ENCODE results near the gene PHACTR2. TPM values are rescaled to one million over a fixed set of nuclear protein-coding genes. Genes with fewer than 3 reads are reported as not detected.

Gene PHACTR2
- total RNA-seq, 1 experiment from 2014 or later: 27.6 TPM

DNA sequence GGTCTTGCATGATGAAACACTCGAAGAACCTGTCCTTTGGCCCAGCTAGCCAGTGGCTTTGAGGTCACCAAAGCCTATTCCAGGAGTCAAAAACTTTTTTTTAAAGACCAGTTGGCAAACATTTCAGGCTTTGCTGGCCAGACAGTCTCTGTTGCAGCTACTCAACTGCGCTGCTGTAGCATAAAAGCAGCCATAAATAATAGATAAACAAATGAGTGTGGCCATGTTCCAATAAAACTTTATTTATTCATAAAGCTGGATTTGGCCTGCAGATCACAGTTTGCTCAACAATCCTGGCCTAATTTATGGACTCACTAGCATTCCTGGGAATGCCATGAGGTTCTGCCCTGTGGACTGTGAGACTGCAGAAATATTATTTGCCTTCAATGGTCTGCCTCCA lies 96.6 kb downstream of the PHACTR2 start:
- Histone ChIP-seq H3K79me2 (ENCODE audit: insufficient read depth, low read length) (no peaks in the 10 kb centered on the region), H3K9ac (ENCODE audit: low read length) (no peak overlapping the region), H3K9me2 (ENCODE audit: insufficient read depth) (no peaks in the 10 kb centered on the region), H3K27ac (ENCODE audit: low read depth, low read length) (no peak overlapping the region), H3K4me1 (ENCODE audit: control insufficient read depth in 1 of 2, insufficient read depth in 2 of 2, low read length in 2 of 2) (no peaks in the 10 kb centered on the region), H3K4me2 (ENCODE audit: low read length) (no peak overlapping the region), H2AFZ (ENCODE audit: low read depth, low read length, poor library complexity, severe bottlenecking) (no peak overlapping the region), H4K20me1 (ENCODE audit: insufficient read depth) (no peaks in the 10 kb centered on the region), H3K36me3 (ENCODE audit: control insufficient read depth in 1 of 2, insufficient read depth in 2 of 2, low read length in 2 of 2) (no peaks in the 10 kb centered on the region), H3K27me3 (ENCODE audit: insufficient read depth, low read length) (no peaks in the 10 kb centered on the region), H3K9me3 (ENCODE audit: control insufficient read depth in 1 of 2, insufficient read depth in 1 of 2, low read depth in 1 of 2, low read length in 2 of 2) (no peaks in the 10 kb centered on the region), H3K4me3 (replicated peaks in 1 of 2; ENCODE audit: low read depth in 1 of 2, low read length in 2 of 2) (no peak overlapping the region)
- intact Hi-C loops (cut with micrococcal nuclease): no loop called here
- CTCF ChIA-PET: no interaction called here
- TF ChIP-seq ZFX (IDR thresholded peaks at IDR 0.05): no peak
- no peak for TF ChIP-seq TCF7L2 (IDR thresholded peaks at IDR 0.05; ENCODE audit: borderline replicate concordance, extremely low read depth, insufficient read depth, insufficient read length)
- TF ChIP-seq ZNF274 (IDR thresholded peaks at IDR 0.05; ENCODE audit: low read depth, low read length): no peak
- TF ChIP-seq, protein P1, sequence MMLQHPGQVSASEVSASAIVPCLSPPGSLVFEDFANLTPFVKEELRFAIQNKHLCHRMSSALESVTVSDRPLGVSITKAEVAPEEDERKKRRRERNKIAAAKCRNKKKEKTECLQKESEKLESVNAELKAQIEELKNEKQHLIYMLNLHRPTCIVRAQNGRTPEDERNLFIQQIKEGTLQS (IDR thresholded peaks at IDR 0.05): no peak
- TF ChIP-seq, protein P2, sequence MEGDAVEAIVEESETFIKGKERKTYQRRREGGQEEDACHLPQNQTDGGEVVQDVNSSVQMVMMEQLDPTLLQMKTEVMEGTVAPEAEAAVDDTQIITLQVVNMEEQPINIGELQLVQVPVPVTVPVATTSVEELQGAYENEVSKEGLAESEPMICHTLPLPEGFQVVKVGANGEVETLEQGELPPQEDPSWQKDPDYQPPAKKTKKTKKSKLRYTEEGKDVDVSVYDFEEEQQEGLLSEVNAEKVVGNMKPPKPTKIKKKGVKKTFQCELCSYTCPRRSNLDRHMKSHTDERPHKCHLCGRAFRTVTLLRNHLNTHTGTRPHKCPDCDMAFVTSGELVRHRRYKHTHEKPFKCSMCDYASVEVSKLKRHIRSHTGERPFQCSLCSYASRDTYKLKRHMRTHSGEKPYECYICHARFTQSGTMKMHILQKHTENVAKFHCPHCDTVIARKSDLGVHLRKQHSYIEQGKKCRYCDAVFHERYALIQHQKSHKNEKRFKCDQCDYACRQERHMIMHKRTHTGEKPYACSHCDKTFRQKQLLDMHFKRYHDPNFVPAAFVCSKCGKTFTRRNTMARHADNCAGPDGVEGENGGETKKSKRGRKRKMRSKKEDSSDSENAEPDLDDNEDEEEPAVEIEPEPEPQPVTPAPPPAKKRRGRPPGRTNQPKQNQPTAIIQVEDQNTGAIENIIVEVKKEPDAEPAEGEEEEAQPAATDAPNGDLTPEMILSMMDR (IDR thresholded peaks at IDR 0.05 in 2 of 3, conservative IDR thresholded peaks at IDR 0.05 in 1 of 3; ENCODE audit: borderline replicate concordance in 1 of 3, insufficient read depth in 1 of 3, low read depth in 2 of 3, low read length in 2 of 3): no peak
- no peak for TF ChIP-seq FOSL1 (IDR thresholded peaks at IDR 0.05; ENCODE audit: low read depth)
- TF ChIP-seq EGR1 (IDR thresholded peaks at IDR 0.05; ENCODE audit: low read depth): no peak
- DNase-seq (ENCODE audit: low read depth, low spot score): no peak
- no TSS peak for BruUV-seq (replicated peaks)
- ATAC-seq: no peak
- RAD21 ChIA-PET (ENCODE audit: low non-redundant PET in 1 of 2, low total read pairs in 2 of 2, uncharacterized antibody in 2 of 2, unreplicated experiment in 2 of 2): no interaction called here
- POLR2A ChIA-PET: no interaction called here

DNA sequence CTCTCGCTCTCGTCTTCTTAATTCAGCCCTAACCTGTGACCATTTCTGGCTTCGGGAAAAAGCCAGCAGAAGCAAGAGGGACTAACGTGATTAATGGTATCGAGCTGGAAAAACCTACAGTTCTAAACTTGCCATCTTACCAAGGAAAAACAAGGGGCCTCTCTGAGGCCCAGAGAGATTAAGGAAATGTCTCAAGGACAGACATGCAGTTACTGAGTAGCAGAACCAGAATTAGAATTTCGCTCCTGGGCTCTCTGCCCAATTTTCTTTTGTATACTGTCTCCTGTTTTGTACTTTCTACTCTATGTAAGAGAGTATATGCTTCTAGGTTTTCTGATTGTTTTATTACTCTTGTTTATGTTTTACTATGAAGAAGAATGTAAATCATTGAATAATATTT lies 97.6 kb downstream of the PHACTR2 start:
- Histone ChIP-seq H3K9me3 (ENCODE audit: control insufficient read depth in 1 of 2, insufficient read depth in 1 of 2, low read depth in 1 of 2, low read length in 2 of 2) (no peaks in the 10 kb centered on the region), H3K36me3 (ENCODE audit: control insufficient read depth in 1 of 2, insufficient read depth in 2 of 2, low read length in 2 of 2) (no peaks in the 10 kb centered on the region), H3K9me2 (ENCODE audit: insufficient read depth) (no peaks in the 10 kb centered on the region), H3K4me3 (replicated peaks in 1 of 2; ENCODE audit: low read depth in 1 of 2, low read length in 2 of 2) (no peak overlapping the region), H3K4me2 (ENCODE audit: low read length) (no peak overlapping the region), H3K79me2 (ENCODE audit: insufficient read depth, low read length) (no peaks in the 10 kb centered on the region), H3K9ac (ENCODE audit: low read length) (no peak overlapping the region), H3K4me1 (ENCODE audit: control insufficient read depth in 1 of 2, insufficient read depth in 2 of 2, low read length in 2 of 2) (no peaks in the 10 kb centered on the region), H3K27ac (ENCODE audit: low read depth, low read length) (no peak overlapping the region), H4K20me1 (ENCODE audit: insufficient read depth) (no peaks in the 10 kb centered on the region), H2AFZ (ENCODE audit: low read depth, low read length, poor library complexity, severe bottlenecking) (no peak overlapping the region), H3K27me3 (ENCODE audit: insufficient read depth, low read length) (no peaks in the 10 kb centered on the region)
- DNase-seq (ENCODE audit: low read depth, low spot score) (no peak), ATAC-seq (no peak)
- ChIA-PET CTCF (no interaction called here), POLR2A (no interaction called here), RAD21 (ENCODE audit: low non-redundant PET in 1 of 2, low total read pairs in 2 of 2, uncharacterized antibody in 2 of 2, unreplicated experiment in 2 of 2) (no interaction called here)
- no TSS peak for BruUV-seq (replicated peaks)
- intact Hi-C loops (cut with micrococcal nuclease): no loop called here
- TF ChIP-seq, protein P3, sequence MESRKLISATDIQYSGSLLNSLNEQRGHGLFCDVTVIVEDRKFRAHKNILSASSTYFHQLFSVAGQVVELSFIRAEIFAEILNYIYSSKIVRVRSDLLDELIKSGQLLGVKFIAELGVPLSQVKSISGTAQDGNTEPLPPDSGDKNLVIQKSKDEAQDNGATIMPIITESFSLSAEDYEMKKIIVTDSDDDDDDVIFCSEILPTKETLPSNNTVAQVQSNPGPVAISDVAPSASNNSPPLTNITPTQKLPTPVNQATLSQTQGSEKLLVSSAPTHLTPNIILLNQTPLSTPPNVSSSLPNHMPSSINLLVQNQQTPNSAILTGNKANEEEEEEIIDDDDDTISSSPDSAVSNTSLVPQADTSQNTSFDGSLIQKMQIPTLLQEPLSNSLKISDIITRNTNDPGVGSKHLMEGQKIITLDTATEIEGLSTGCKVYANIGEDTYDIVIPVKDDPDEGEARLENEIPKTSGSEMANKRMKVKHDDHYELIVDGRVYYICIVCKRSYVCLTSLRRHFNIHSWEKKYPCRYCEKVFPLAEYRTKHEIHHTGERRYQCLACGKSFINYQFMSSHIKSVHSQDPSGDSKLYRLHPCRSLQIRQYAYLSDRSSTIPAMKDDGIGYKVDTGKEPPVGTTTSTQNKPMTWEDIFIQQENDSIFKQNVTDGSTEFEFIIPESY (IDR thresholded peaks at IDR 0.05; ENCODE audit: extremely low read depth, insufficient replicate concordance, low read length): no peak
- no peak for TF ChIP-seq EGR1 (IDR thresholded peaks at IDR 0.05; ENCODE audit: low read depth)
- no peak for TF ChIP-seq POLR2AphosphoS5 (IDR thresholded peaks at IDR 0.05; ENCODE audit: low read depth, low read length)
- TF ChIP-seq SP1 (IDR thresholded peaks at IDR 0.05; ENCODE audit: low read depth): no peak
- no peak for TF ChIP-seq SIN3A (IDR thresholded peaks at IDR 0.05; ENCODE audit: low read depth)
- TF ChIP-seq CEBPB (IDR thresholded peaks at IDR 0.05; ENCODE audit: low read depth): no peak
- TF ChIP-seq ELF1 (IDR thresholded peaks at IDR 0.05; ENCODE audit: borderline replicate concordance, low read depth): no peak
- TF ChIP-seq TCF7L2 (IDR thresholded peaks at IDR 0.05; ENCODE audit: borderline replicate concordance, extremely low read depth, insufficient read depth, insufficient read length): no peak
